Mesothelial cell of epicardium (in vitro differentiated cells): ENCODE results near the gene B4GALNT4. TPM values are rescaled to one million over a fixed set of nuclear protein-coding genes. Genes with fewer than 3 reads are reported as not detected.
"Not testable (repeated sequence)": the region's sequence is repeated elsewhere in the genome, so short reads cannot be mapped to it uniquely, and the experiment has no call there.

Experiments used
- DNase-seq, 2 experiments: peaks; one replicate each; pipeline ENCODE4 v3.0.0; 2021; ENCODE audit warnings: low spot score in 2 of 2; ENCODE audit not compliant: unreplicated experiment in 2 of 2
- H3K27ac Mint-ChIP-seq: 2 replicates; pipeline ENCODE4 v1.8.0; 2021; ENCODE audit warnings: mixed read lengths
- H3K27me3 Mint-ChIP-seq: 2 replicates; pipeline ENCODE4 v1.8.0; 2021; ENCODE audit warnings: low read depth, mixed read lengths
- H3K36me3 Mint-ChIP-seq: 2 replicates; pipeline ENCODE4 v1.8.0; 2021; ENCODE audit warnings: mixed read lengths
- H3K4me1 Mint-ChIP-seq: 2 replicates; pipeline ENCODE4 v1.8.0; 2021; ENCODE audit warnings: mixed read lengths
- H3K4me3 Mint-ChIP-seq: 2 replicates; pipeline ENCODE4 v1.8.0; 2021; ENCODE audit warnings: mild to moderate bottlenecking, moderate library complexity, mixed read lengths
- H3K9me3 Mint-ChIP-seq: 2 replicates; pipeline ENCODE4 v1.8.0; 2021; ENCODE audit warnings: mixed read lengths
- CTCF ChIP-seq: fragments of 200-600 bp; sonication (generic); IDR thresholded peaks from one replicate; pipeline ENCODE4 v1.5.0; 2021; ENCODE audit warnings: antibody characterized with exemption; ENCODE audit not compliant: unreplicated experiment
- total RNA-seq: library from RNA; stranded (reverse); gene quantifications from 3 replicates; pipeline ENCODE4 v1.2.1, GENCODE V29; 2021

B4GALNT4 gene
- total RNA-seq, 1 donor from 2014 or later = 314 TPM

- H3K27ac Mint-ChIP-seq = no peak overlapping the region
- H3K9me3 Mint-ChIP-seq = no peaks in the 10 kb centered on the region
- no peaks in the 10 kb centered on the region for H3K27me3 Mint-ChIP-seq
- H3K4me1 Mint-ChIP-seq = peaks cover 6% of the 10 kb centered on the region
- TF ChIP-seq CTCF = no peak
- H3K36me3 Mint-ChIP-seq = no peaks in the 10 kb centered on the region
- peak; percentile 60 to 70 for DNase-seq
- peak overlapping the region; percentile 46 for H3K4me3 Mint-ChIP-seq
Observed at GRCh38 chr11:406796-407650, 37.7 kb downstream of the B4GALNT4 start.

DNA sequence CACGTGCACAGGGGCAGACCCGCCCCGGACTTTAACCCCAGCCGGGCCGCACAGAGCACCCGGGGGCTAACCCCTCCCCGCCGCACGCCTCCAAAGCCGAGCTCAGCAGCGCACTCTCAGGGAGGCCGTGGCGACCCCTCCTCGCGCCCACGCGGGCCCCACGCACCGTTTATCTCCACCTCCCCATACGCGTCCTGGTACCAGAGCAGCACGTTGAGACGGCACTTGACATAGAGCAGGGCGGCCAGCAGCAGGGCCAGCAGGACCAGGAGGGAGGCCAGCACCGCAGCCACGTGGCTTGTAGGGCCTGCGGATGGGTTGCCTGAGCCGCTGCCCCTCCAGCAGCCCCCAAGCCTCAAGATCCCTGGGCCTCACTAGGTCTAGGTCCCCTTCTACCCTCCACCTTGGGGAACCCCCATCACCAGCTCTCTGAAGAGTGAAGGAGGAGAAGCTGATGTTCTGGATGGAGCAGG, 38.4 kb downstream of the B4GALNT4 start:
- TF ChIP-seq CTCF = no peak
- DNase-seq = no peak
- Mint-ChIP-seq H3K36me3 (no peaks in the 10 kb centered on the region), H3K4me3 (no peak overlapping the region), H3K27ac (no peak overlapping the region), H3K27me3 (no peaks in the 10 kb centered on the region), H3K9me3 (no peaks in the 10 kb centered on the region), H3K4me1 (peaks cover 6% of the 10 kb centered on the region)

- no peak for TF ChIP-seq CTCF
- no peaks in the 10 kb centered on the region for H3K36me3 Mint-ChIP-seq
- no peak for DNase-seq
- no peak overlapping the region for H3K27ac Mint-ChIP-seq
- no peaks in the 10 kb centered on the region for H3K9me3 Mint-ChIP-seq
- no peaks in the 10 kb centered on the region for H3K27me3 Mint-ChIP-seq
- peaks cover 6% of the 10 kb centered on the region for H3K4me1 Mint-ChIP-seq
- H3K4me3 Mint-ChIP-seq = no peak overlapping the region
Observed at GRCh38 chr11:408154-409007, 39.1 kb downstream of the B4GALNT4 start.

DNA sequence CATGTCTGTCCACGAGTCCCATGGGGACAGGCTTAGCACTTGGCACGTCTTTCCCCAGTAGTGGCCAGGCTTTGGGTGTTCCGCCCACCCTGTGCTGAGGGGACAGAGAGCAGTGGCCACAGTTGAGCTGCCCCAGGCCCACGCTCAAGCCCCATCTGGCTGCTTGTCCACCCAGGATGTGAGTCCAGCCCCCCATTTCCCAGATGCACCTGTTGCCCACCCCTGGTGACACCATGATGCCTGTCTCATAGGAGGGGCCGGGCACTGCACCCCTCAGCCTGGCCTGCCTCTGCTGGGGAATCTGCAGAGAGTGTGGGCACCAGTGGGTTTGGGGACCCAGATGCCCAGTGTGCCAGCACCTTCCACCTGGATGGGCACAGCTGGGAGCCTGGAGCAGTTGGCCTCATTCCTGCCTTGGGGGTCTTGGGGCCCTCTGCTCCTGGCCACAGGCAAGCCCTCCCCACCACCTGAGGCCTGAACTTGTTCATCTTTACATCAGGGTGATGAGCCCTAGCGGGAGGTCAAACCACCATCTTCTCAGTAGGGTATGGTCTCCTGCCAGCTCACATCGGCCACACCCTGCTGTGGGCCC, 39.8 kb downstream of the B4GALNT4 start:
- no peak overlapping the region for H3K27ac Mint-ChIP-seq
- no peak overlapping the region for H3K4me3 Mint-ChIP-seq
- no peak for DNase-seq
- TF ChIP-seq CTCF = no peak
- peaks cover 6% of the 10 kb centered on the region for H3K4me1 Mint-ChIP-seq
- no peaks in the 10 kb centered on the region for H3K36me3 Mint-ChIP-seq
- no peaks in the 10 kb centered on the region for H3K9me3 Mint-ChIP-seq
- no peaks in the 10 kb centered on the region for H3K27me3 Mint-ChIP-seq

DNA sequence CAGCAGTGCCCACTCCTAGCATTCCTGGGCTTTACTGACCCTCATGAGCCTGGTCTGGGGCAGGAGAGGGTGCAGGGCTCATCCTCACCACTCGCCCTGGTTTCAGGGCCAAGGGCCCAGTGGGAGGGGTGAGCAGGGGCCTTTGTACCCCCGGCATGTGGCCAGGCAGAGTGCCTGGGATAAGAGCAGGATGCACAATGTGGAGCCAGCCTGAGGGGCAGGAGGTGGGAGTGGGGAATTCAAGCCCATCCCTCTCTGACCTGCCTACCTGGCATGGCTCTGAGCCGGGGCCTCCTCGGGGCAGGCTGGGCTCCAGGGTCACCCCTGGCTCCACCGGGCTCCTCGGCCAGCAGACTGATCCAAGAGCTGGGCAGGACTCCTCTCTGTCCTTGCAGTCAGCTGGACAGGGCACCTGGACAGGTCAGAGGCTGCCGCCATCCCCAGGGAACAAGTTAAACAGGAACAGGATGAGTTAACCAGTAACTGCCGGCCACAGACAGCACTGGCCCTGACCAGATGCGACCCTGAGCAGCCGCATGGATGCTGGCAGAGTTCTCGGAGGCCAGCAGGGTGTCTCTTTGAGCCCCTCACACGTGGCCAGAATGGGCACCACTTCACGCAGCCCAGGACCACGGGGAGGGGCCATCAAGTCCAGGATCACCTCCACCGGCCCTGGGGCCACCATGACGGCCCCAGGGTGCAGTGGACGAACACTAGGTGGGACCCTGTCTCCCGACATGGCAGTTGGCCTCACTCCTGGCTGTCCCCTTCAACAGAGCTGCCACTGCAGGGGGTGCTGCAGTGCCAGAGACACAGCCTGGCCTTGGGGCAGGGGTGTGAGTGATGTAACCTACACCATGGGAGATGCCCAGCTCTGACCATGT, 40.5 kb downstream of the B4GALNT4 start:
- DNase-seq = no peak
- no peak overlapping the region for H3K27ac Mint-ChIP-seq
- H3K4me3 Mint-ChIP-seq = no peak overlapping the region
- no peak for TF ChIP-seq CTCF
- H3K4me1 Mint-ChIP-seq = peaks cover 12% of the 10 kb centered on the region
- H3K27me3 Mint-ChIP-seq = peaks cover 4% of the 10 kb centered on the region
- H3K9me3 Mint-ChIP-seq = no peaks in the 10 kb centered on the region
- H3K36me3 Mint-ChIP-seq = no peaks in the 10 kb centered on the region

DNA sequence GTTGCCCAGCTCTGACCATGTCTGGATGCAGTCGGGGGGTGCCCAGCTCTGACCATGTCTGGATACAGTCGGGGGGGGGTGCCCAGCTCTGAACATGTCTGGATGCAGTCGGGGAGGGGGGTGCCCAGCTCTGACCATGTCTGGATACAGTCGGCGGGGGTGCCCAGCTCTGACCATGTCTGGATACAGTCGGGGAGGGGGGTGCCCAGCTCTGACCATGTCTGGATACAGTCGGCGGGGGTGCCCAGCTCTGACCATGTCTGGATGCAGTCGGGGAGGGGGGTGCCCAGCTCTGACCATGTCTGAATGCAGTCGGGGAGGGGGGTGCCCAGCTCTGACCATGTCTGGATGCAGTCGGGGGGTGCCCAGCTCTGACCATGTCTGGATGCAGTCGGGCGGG, 41.4 kb downstream of the B4GALNT4 start:
- DNase-seq, H3K4me3 Mint-ChIP-seq, H3K9me3 Mint-ChIP-seq, H3K4me1 Mint-ChIP-seq, H3K27ac Mint-ChIP-seq, H3K27me3 Mint-ChIP-seq, H3K36me3 Mint-ChIP-seq: not testable (repeated sequence)

DNA sequence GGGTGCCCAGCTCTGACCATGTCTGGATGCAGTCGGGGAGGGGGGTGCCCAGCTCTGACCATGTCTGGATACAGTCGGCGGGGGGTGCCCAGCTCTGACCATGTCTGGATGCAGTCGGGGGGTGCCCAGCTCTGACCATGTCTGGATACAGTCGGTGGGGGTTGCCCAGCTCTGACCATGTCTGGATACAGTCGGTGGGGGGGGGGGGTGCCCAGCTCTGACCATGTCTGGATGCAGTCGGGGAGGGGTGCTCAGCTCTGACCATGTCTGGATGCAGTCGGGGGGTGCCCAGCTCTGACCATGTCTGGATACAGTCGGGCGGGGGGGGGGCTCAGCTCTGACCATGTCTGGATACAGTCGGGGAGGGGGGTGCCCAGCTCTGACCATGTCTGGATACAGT, 42.2 kb downstream of the B4GALNT4 start:
- H3K4me3 Mint-ChIP-seq, DNase-seq, H3K27ac Mint-ChIP-seq, H3K27me3 Mint-ChIP-seq, H3K36me3 Mint-ChIP-seq, H3K9me3 Mint-ChIP-seq: not testable (repeated sequence)
- peaks cover 13% of the 10 kb centered on the region for H3K4me1 Mint-ChIP-seq
